Body of pancreas (tissue), 4 donors: ENCODE results near the gene CCDC186.

ENCODE experiments used
- CTCF ChIP-seq, 7 experiments: fragments of 450-650 bp in 4 of 7; fragments of 200-600 bp in 3 of 7; sonication (generic) in 3 of 7; IDR thresholded peaks; one replicate each; pipeline ENCODE4 v1.5.1; 2016 to 2019; ENCODE audit warnings: antibody characterized with exemption in 7 of 7
- POLR2A ChIP-seq, 3 donors: fragments of 450-650 bp; IDR thresholded peaks; one replicate each; pipeline ENCODE4 v1.6.1; 2016; ENCODE audit warnings: antibody characterized with exemption in 3 of 3, mild to moderate bottlenecking in 2 of 3

DNA sequence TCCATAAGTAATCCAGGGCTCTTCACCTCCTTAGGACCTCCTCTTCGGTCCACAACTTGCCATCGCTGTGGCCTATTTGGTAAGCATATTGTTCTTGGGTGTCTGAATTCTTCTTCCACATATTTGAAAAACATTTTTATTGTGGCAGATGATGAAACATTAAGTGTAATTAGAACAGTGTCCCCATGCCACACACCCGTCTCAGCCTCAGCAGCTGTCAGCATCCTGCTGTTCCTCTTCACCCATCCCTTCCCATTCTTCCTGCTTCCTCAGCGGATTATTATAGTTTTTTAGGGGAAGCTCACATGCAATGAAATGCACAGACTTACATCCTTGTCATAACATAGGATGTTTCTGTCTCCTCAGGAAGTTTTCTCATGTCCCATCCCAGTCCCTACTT lies 25.2 kb upstream of the CCDC186 start:
- TF ChIP-seq CTCF (IDR thresholded peaks at IDR 0.05) (no peak), POLR2A (IDR thresholded peaks at IDR 0.05) (no peak)
